IPS-NIHi7 (cell line): Measurements from ENCODE around the gene GRAP.
"Not testable (repeated sequence)": the region's sequence is repeated elsewhere in the genome, so short reads cannot be mapped to it uniquely, and the experiment has no call there.

Source experiments
- DNase-seq: peaks from one replicate; pipeline ENCODE4 v3.0.0; 2012; ENCODE audit warnings: mixed read lengths; ENCODE audit errors: extremely low spot score

Gene GRAP

GRCh38 chr17:19042369-19042768, 4.4 kb downstream of the GRAP start:
- not testable (repeated sequence) for DNase-seq

- not testable (repeated sequence) for DNase-seq
These were observed 4.9 kb downstream of the GRAP start for GRCh38 chr17:19041871-19042270.

GRCh38 chr17:19040350-19040749, 6.4 kb downstream of the GRAP start:
- DNase-seq, result not testable (repeated sequence)

GRCh38 chr17:19038730-19039129, 8.0 kb downstream of the GRAP start:
- DNase-seq, result not testable (repeated sequence)

GRCh38 chr17:19038007-19038406, 8.8 kb downstream of the GRAP start:
- DNase-seq, result not testable (repeated sequence)

GRCh38 chr17:19037547-19037946, 9.2 kb downstream of the GRAP start:
- not testable (repeated sequence) for DNase-seq

- not testable (repeated sequence) for DNase-seq
These were observed 10.6 kb downstream of the GRAP start for GRCh38 chr17:19036186-19036585.

GRCh38 chr17:19032377-19032988, 14.3 kb downstream of the GRAP start:
- DNase-seq, result not testable (repeated sequence)

GRCh38 chr17:19031729-19032128, 15.0 kb downstream of the GRAP start:
- not testable (repeated sequence) for DNase-seq

GRCh38 chr17:19030771-19031449, 15.8 kb downstream of the GRAP start:
- DNase-seq, result not testable (repeated sequence)

GRCh38 chr17:19029740-19030139, 17.0 kb downstream of the GRAP start:
- DNase-seq, result not testable (repeated sequence)

GRCh38 chr17:19028671-19029070, 18.1 kb downstream of the GRAP start:
- DNase-seq, result not testable (repeated sequence)

GRCh38 chr17:19024101-19025078, 22.4 kb downstream of the GRAP start:
- no peak for DNase-seq

- DNase-seq, result no peak
These were observed 23.4 kb downstream of the GRAP start for GRCh38 chr17:19023209-19023999.

- DNase-seq, result no peak
These were observed 24.0 kb downstream of the GRAP start for GRCh38 chr17:19022747-19023146.

- DNase-seq, result no peak
These were observed 24.6 kb downstream of the GRAP start for GRCh38 chr17:19022128-19022527.

GRCh38 chr17:19021622-19022083, 25.1 kb downstream of the GRAP start:
- DNase-seq, result no peak

GRCh38 chr17:19021011-19021621, 25.6 kb downstream of the GRAP start:
- not testable (repeated sequence) for DNase-seq

- DNase-seq, result no peak
These were observed 26.7 kb downstream of the GRAP start for GRCh38 chr17:19020016-19020415.

- no peak for DNase-seq
These were observed 27.5 kb downstream of the GRAP start for GRCh38 chr17:19019041-19019941.
